ENCODE measurements around the gene TRIM44.

DNA sequence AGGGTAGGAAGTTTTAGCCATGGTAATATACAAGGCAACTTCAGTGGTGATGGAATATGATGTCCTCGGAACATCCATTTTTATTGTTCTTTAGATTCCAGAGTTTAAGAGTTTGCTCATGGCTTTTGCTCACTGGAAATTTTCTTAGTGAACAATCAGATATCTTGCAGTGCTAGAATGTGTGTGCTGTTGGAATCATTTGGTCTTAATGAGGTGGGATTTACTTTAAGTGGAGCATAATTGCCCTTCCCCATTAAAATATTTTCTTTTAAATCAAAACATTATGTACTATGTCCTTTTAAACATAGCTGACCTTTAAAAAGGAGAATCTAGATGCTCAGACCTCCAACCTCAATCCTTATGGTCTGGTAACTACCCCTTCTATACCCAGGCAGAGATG lies 204.0 kb downstream of the TRIM44 start:
- TF ChIP-seq, protein P1, sequence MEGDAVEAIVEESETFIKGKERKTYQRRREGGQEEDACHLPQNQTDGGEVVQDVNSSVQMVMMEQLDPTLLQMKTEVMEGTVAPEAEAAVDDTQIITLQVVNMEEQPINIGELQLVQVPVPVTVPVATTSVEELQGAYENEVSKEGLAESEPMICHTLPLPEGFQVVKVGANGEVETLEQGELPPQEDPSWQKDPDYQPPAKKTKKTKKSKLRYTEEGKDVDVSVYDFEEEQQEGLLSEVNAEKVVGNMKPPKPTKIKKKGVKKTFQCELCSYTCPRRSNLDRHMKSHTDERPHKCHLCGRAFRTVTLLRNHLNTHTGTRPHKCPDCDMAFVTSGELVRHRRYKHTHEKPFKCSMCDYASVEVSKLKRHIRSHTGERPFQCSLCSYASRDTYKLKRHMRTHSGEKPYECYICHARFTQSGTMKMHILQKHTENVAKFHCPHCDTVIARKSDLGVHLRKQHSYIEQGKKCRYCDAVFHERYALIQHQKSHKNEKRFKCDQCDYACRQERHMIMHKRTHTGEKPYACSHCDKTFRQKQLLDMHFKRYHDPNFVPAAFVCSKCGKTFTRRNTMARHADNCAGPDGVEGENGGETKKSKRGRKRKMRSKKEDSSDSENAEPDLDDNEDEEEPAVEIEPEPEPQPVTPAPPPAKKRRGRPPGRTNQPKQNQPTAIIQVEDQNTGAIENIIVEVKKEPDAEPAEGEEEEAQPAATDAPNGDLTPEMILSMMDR (IDR thresholded peaks at IDR 0.05): no peak
- no peak for TF ChIP-seq POLR2A (IDR thresholded peaks at IDR 0.05)

Measured in thyroid gland (tissue), 4 donors.